ENCODE data around the gene URB1. TPM values are rescaled to one million over a fixed set of nuclear protein-coding genes. Genes with fewer than 3 reads are reported as not detected.

URB1 gene
- total RNA-seq, 1 donor, result 21.7 TPM

DNA sequence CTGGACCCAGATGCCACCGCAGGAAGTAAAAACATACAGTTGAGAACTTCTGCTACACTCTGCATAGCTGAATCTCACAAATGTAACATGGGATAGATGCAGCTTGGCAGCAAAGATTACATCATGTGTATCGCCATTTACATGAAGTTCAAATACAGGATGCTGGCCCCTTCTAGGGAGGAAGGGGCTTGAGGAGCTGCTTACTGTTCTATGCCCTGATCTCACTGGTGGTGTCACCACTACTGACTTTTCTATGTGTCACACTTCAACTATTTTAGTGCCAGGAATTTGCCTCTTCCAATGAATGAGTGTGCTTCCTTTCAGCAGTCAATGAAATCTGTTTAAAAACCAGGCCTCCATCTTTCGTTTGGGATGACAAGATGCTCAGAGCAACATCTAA, 63.0 kb downstream of the URB1 start:
- DNase-seq (ENCODE audit: insufficient read length, low spot score, missing footprints), result no peak
- TF ChIP-seq, protein P1, sequence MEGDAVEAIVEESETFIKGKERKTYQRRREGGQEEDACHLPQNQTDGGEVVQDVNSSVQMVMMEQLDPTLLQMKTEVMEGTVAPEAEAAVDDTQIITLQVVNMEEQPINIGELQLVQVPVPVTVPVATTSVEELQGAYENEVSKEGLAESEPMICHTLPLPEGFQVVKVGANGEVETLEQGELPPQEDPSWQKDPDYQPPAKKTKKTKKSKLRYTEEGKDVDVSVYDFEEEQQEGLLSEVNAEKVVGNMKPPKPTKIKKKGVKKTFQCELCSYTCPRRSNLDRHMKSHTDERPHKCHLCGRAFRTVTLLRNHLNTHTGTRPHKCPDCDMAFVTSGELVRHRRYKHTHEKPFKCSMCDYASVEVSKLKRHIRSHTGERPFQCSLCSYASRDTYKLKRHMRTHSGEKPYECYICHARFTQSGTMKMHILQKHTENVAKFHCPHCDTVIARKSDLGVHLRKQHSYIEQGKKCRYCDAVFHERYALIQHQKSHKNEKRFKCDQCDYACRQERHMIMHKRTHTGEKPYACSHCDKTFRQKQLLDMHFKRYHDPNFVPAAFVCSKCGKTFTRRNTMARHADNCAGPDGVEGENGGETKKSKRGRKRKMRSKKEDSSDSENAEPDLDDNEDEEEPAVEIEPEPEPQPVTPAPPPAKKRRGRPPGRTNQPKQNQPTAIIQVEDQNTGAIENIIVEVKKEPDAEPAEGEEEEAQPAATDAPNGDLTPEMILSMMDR (IDR thresholded peaks at IDR 0.05; ENCODE audit: extremely low read depth, low read depth, low read length), result no peak
- peak overlapping the region; percentile 75 for H3K27ac ChIP-seq (ENCODE audit: low read depth, low read length)

DNA sequence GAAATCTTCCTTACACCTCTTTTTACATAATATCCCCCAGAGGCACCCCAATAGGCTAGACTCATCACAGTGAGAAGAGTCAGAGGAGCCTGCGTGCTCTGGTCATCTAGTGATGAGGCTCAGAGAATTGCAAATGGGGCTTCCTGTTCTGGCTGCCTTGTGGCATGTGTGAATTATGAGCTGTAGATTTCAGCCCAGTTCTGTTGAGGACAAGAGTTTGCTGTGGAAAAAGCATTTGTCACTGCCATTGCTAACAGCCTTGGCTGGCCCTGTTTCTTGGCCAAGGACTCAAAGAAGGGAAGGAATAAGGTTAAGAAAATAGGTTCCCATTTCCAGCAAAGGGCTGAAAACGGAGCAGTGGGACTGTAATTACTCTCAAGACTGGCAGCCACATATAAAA, 63.5 kb downstream of the URB1 start:
- H3K4me3 ChIP-seq (ENCODE audit: insufficient read depth, low read length), result no peak overlapping the region
- no peaks in the 10 kb centered on the region for H3K9me3 ChIP-seq (ENCODE audit: low read depth, low read length)
- no peak for DNase-seq (ENCODE audit: insufficient read length, low spot score, missing footprints)
- peaks cover 8% of the 10 kb centered on the region for H4K20me1 ChIP-seq (ENCODE audit: insufficient read depth, low read length)
- peaks cover 11% of the 10 kb centered on the region for H3K4me1 ChIP-seq (ENCODE audit: insufficient read depth, low read length)
- H3K4me2 ChIP-seq (ENCODE audit: insufficient read depth, low read length), result no peak overlapping the region
- H3K27me3 ChIP-seq (ENCODE audit: insufficient read depth, low read length), result no peaks in the 10 kb centered on the region
- TF ChIP-seq, protein P1 (IDR thresholded peaks at IDR 0.05; ENCODE audit: extremely low read depth, low read depth, low read length), result no peak
- H3K36me3 ChIP-seq (ENCODE audit: insufficient read depth, low read length), result peaks cover 71% of the 10 kb centered on the region
- peaks cover 15% of the 10 kb centered on the region for H3K79me2 ChIP-seq (ENCODE audit: insufficient read depth, low read length)
- no peak overlapping the region for H2AFZ ChIP-seq (ENCODE audit: low read length)
- peak overlapping the region; percentile 75 for H3K27ac ChIP-seq (ENCODE audit: low read depth, low read length)

More for the DNA sequence above, 63.0 kb downstream of the URB1 start:
- Histone ChIP-seq H3K27me3 (ENCODE audit: insufficient read depth, low read length) (no peaks in the 10 kb centered on the region), H3K4me1 (ENCODE audit: insufficient read depth, low read length) (peaks cover 11% of the 10 kb centered on the region), H3K36me3 (ENCODE audit: insufficient read depth, low read length) (peaks cover 71% of the 10 kb centered on the region), H3K9me3 (ENCODE audit: low read depth, low read length) (no peaks in the 10 kb centered on the region), H3K4me3 (ENCODE audit: insufficient read depth, low read length) (no peak overlapping the region), H3K4me2 (ENCODE audit: insufficient read depth, low read length) (no peak overlapping the region), H2AFZ (ENCODE audit: low read length) (no peak overlapping the region), H3K79me2 (ENCODE audit: insufficient read depth, low read length) (peaks cover 15% of the 10 kb centered on the region), H4K20me1 (ENCODE audit: insufficient read depth, low read length) (peaks cover 8% of the 10 kb centered on the region)

DNA sequence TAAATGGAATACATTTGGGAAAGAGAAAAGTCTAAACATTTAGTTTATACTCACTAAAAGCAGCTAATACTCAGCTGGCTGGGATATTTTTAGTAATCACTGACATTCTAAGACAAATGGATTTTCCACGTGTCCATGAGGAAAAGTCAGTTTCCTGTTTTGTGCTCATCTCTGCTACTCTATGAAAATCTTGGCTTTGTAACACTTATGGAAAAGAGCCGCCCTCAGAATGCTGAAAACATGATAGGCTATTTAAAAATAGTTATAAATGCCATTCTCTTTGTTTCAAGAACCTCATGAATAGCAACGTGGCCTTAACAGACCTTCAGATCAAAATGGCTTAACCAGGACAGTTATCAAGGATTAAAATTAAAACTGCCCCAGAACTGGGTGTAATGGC, 64.2 kb downstream of the URB1 start:
- H3K4me2 ChIP-seq (ENCODE audit: insufficient read depth, low read length), result no peak overlapping the region
- no peak overlapping the region for H3K4me3 ChIP-seq (ENCODE audit: insufficient read depth, low read length)
- TF ChIP-seq, protein P1 (IDR thresholded peaks at IDR 0.05; ENCODE audit: extremely low read depth, low read depth, low read length), result no peak
- no peaks in the 10 kb centered on the region for H3K9me3 ChIP-seq (ENCODE audit: low read depth, low read length)
- no peak overlapping the region for H2AFZ ChIP-seq (ENCODE audit: low read length)
- no peaks in the 10 kb centered on the region for H3K27me3 ChIP-seq (ENCODE audit: insufficient read depth, low read length)
- peaks cover 11% of the 10 kb centered on the region for H3K4me1 ChIP-seq (ENCODE audit: insufficient read depth, low read length)
- H3K36me3 ChIP-seq (ENCODE audit: insufficient read depth, low read length), result peaks cover 71% of the 10 kb centered on the region
- peaks cover 8% of the 10 kb centered on the region for H4K20me1 ChIP-seq (ENCODE audit: insufficient read depth, low read length)
- DNase-seq (ENCODE audit: insufficient read length, low spot score, missing footprints), result no peak
- H3K27ac ChIP-seq (ENCODE audit: low read depth, low read length), result peak overlapping the region; percentile 75
- H3K79me2 ChIP-seq (ENCODE audit: insufficient read depth, low read length), result peaks cover 15% of the 10 kb centered on the region

DNA sequence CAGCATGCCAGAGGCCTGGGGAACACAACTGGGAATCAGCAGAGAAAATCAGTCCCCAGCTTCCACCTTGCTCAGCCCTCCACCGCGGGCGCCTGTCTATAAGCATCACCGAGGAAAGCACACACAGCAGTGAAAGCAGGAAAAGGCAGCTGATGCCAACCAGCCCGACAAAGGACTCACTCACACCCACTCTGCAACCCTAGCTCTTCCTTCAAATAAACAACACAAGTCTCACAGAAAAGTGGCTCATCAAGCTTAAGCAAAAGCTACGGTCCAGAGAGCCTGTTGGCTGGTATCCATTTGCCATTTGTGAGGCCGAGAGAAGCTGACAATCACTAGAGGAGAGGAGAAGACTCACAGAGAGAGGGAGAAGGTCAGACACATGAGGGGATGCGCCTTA, 67.1 kb downstream of the URB1 start:
- TF ChIP-seq, protein P1 (IDR thresholded peaks at IDR 0.05; ENCODE audit: extremely low read depth, low read depth, low read length), result no peak

More for the DNA sequence above, 67.1 kb downstream of the URB1 start:
- H3K36me3 ChIP-seq (ENCODE audit: insufficient read depth, low read length), result peaks cover 74% of the 10 kb centered on the region
- peaks cover 5% of the 10 kb centered on the region for H4K20me1 ChIP-seq (ENCODE audit: insufficient read depth, low read length)
- peaks cover 11% of the 10 kb centered on the region for H3K4me1 ChIP-seq (ENCODE audit: insufficient read depth, low read length)
- no peak overlapping the region for H3K4me3 ChIP-seq (ENCODE audit: insufficient read depth, low read length)
- H3K4me2 ChIP-seq (ENCODE audit: insufficient read depth, low read length), result no peak overlapping the region
- no peak for DNase-seq (ENCODE audit: insufficient read length, low spot score, missing footprints)
- H3K9me3 ChIP-seq (ENCODE audit: low read depth, low read length), result no peaks in the 10 kb centered on the region
- H3K27ac ChIP-seq (ENCODE audit: low read depth, low read length), result no peak overlapping the region
- no peaks in the 10 kb centered on the region for H3K27me3 ChIP-seq (ENCODE audit: insufficient read depth, low read length)
- H3K79me2 ChIP-seq (ENCODE audit: insufficient read depth, low read length), result peaks cover 15% of the 10 kb centered on the region
- H2AFZ ChIP-seq (ENCODE audit: low read length), result no peak overlapping the region
